Vagina (tissue), 2 donors: ENCODE measurements around the gene CDK6. TPM values are rescaled to one million over a fixed set of nuclear protein-coding genes. Genes with fewer than 3 reads are reported as not detected.

ENCODE experiments used
- DNase-seq, 2 donors: peaks; one replicate each; pipeline ENCODE4 v3.0.0-alpha.2; 2017; ENCODE audit errors: extremely low spot score in 2 of 2
- H3K27ac ChIP-seq: fragments of 200-600 bp; sonication (generic); one replicate; pipeline ENCODE4 v1.5.1; 2019
- H3K27me3 ChIP-seq: fragments of 200-600 bp; sonication (generic); one replicate; pipeline ENCODE4 v1.5.1; 2019
- H3K36me3 ChIP-seq, 2 donors: fragments of 200-600 bp; sonication (generic); one replicate each; pipeline ENCODE4 v1.5.1; 2017 to 2019
- H3K4me1 ChIP-seq: fragments of 200-600 bp; sonication (generic); one replicate; pipeline ENCODE4 v1.5.1; 2019
- H3K4me3 ChIP-seq, 2 donors: fragments of 200-600 bp; sonication (generic); 1 replicate in 1 of 2; 2 replicates in 1 of 2; pipeline ENCODE4 v1.5.1; 2016 to 2019
- H3K9me3 ChIP-seq: fragments of 200-600 bp; sonication (generic); one replicate; pipeline ENCODE4 v1.5.1; 2019
- CTCF ChIP-seq, 3 experiments: fragments of 450-650 bp in 2 of 3; fragments of 200-600 bp in 1 of 3; sonication (generic) in 1 of 3; IDR thresholded peaks; one replicate each; pipeline ENCODE4 v1.5.1; 2017 to 2019; ENCODE audit warnings: antibody characterized with exemption in 3 of 3, mild to moderate bottlenecking in 2 of 3, moderate library complexity in 2 of 3
- POLR2A ChIP-seq, 2 donors: fragments of 450-650 bp; IDR thresholded peaks; one replicate each; pipeline ENCODE4 v1.6.1; 2017; ENCODE audit warnings: antibody characterized with exemption in 2 of 2, mild to moderate bottlenecking in 2 of 2, moderate library complexity in 2 of 2
- POLR2AphosphoS5 ChIP-seq, 2 donors: sonication (generic); formaldehyde crosslinking; IDR thresholded peaks; one replicate each; pipeline ENCODE4 v1.9.0; 2017; ENCODE audit warnings: antibody characterized with exemption in 2 of 2, mild to moderate bottlenecking in 2 of 2, low read depth in 1 of 2; ENCODE audit not compliant: insufficient read depth in 1 of 2
- intact Hi-C: fragments of 100-400 bp; cut with DNase I; formaldehyde crosslinking; loops from one replicate; pipeline ENCODE4 v1.15.1; 2023
- total RNA-seq: library from RNA; depleted of rRNA; stranded (reverse); fragments of >200 nt; gene quantifications from one replicate; pipeline ENCODE4 v1.2.3, GENCODE V29; 2016

Gene CDK6
- total RNA-seq, 1 donor from 2014 or later, result 20.6 TPM

GRCh38 chr7:92584953-92585352 lies 251.4 kb downstream of the CDK6 start:
- no peak overlapping the region for H3K4me3 ChIP-seq
- no peak for DNase-seq
- H3K36me3 ChIP-seq, result peaks cover 0 to 7% of the 10 kb centered on the region in 2 donors
- TF ChIP-seq CTCF (IDR thresholded peaks at IDR 0.05), result no peak
- TF ChIP-seq POLR2A (IDR thresholded peaks at IDR 0.05), result no peak
- TF ChIP-seq POLR2AphosphoS5 (IDR thresholded peaks at IDR 0.05; ENCODE audit: insufficient read depth in 1 of 2, low read depth in 1 of 2), result no peak
- H3K27ac ChIP-seq, result no peak overlapping the region
- H3K4me1 ChIP-seq, result peaks cover 49% of the 10 kb centered on the region
- H3K27me3 ChIP-seq, result no peaks in the 10 kb centered on the region
- intact Hi-C loops, result no loop called here
- H3K9me3 ChIP-seq, result no peaks in the 10 kb centered on the region

GRCh38 chr7:92582948-92583347 lies 253.4 kb downstream of the CDK6 start:
- Histone ChIP-seq H3K4me3 (no peak overlapping the region), H3K9me3 (no peaks in the 10 kb centered on the region), H3K27me3 (no peaks in the 10 kb centered on the region), H3K27ac (no peak overlapping the region), H3K4me1 (peaks cover 33% of the 10 kb centered on the region), H3K36me3 (peaks cover 0 to 27% of the 10 kb centered on the region in 2 donors)
- TF ChIP-seq CTCF (IDR thresholded peaks at IDR 0.05) (no peak), POLR2AphosphoS5 (IDR thresholded peaks at IDR 0.05; ENCODE audit: insufficient read depth in 1 of 2, low read depth in 1 of 2) (no peak), POLR2A (IDR thresholded peaks at IDR 0.05) (no peak)
- intact Hi-C loops, result no loop called here
- no peak for DNase-seq

GRCh38 chr7:92576296-92576695 lies 260.1 kb downstream of the CDK6 start:
- H3K36me3 ChIP-seq, result peaks cover 0 to 56% of the 10 kb centered on the region in 2 donors
- TF ChIP-seq CTCF (IDR thresholded peaks at IDR 0.05) (no peak), POLR2AphosphoS5 (IDR thresholded peaks at IDR 0.05; ENCODE audit: insufficient read depth in 1 of 2, low read depth in 1 of 2) (no peak), POLR2A (IDR thresholded peaks at IDR 0.05) (no peak)
- intact Hi-C loops, result no loop called here
- no peak overlapping the region for H3K27ac ChIP-seq
- no peaks in the 10 kb centered on the region for H3K4me1 ChIP-seq
- no peak for DNase-seq
- no peaks in the 10 kb centered on the region for H3K9me3 ChIP-seq
- H3K27me3 ChIP-seq, result no peaks in the 10 kb centered on the region
- no peak overlapping the region for H3K4me3 ChIP-seq

GRCh38 chr7:92569137-92569536 lies 267.2 kb downstream of the CDK6 start:
- no peaks in the 10 kb centered on the region for H3K27me3 ChIP-seq
- no peak for TF ChIP-seq POLR2A (IDR thresholded peaks at IDR 0.05)
- TF ChIP-seq CTCF (IDR thresholded peaks at IDR 0.05), result no peak
- no peak for TF ChIP-seq POLR2AphosphoS5 (IDR thresholded peaks at IDR 0.05; ENCODE audit: insufficient read depth in 1 of 2, low read depth in 1 of 2)
- H3K27ac ChIP-seq, result no peak overlapping the region
- H3K4me1 ChIP-seq, result no peaks in the 10 kb centered on the region
- DNase-seq, result no peak
- no peak overlapping the region for H3K4me3 ChIP-seq
- intact Hi-C loops, result no loop called here
- H3K9me3 ChIP-seq, result no peaks in the 10 kb centered on the region
- peaks cover 3 to 33% of the 10 kb centered on the region in 2 donors for H3K36me3 ChIP-seq

- H3K4me3 ChIP-seq, result no peak overlapping the region
- H3K36me3 ChIP-seq, result peaks cover 3 to 44% of the 10 kb centered on the region in 2 donors
- no peaks in the 10 kb centered on the region for H3K4me1 ChIP-seq
- H3K27me3 ChIP-seq, result no peaks in the 10 kb centered on the region
- no peak overlapping the region for H3K27ac ChIP-seq
- no peak for DNase-seq
- intact Hi-C loops, result no loop called here
- no peak for TF ChIP-seq CTCF (IDR thresholded peaks at IDR 0.05)
- TF ChIP-seq POLR2A (IDR thresholded peaks at IDR 0.05), result no peak
- TF ChIP-seq POLR2AphosphoS5 (IDR thresholded peaks at IDR 0.05; ENCODE audit: insufficient read depth in 1 of 2, low read depth in 1 of 2), result no peak
- no peaks in the 10 kb centered on the region for H3K9me3 ChIP-seq
Observed at GRCh38 chr7:92567460-92567859, 268.9 kb downstream of the CDK6 start.
